HCT116 (cell line): ENCODE data around the gene SLC6A13. TPM values are rescaled to one million over a fixed set of nuclear protein-coding genes. Genes with fewer than 3 reads are reported as not detected.

Experiments
- ATAC-seq: fragments of 200-7000 bp; cut with Tn5 transposase; 2 replicates; pipeline ENCODE4 v1.9.1; 2020; ENCODE audit warnings: mild to moderate bottlenecking, moderate library complexity
- BruUV-seq: library from RNA; stranded (reverse); fragments of 400-500 nt; replicated peaks from 2 replicates; lab custom pipeline; 2021; lab: Mats Ljungman, UMichigan
- CTCF ChIA-PET: fragments of 300-600 bp; sonication (Branson Sonifier 250); formaldehyde crosslinking; loops from one replicate; lab custom pipeline; 2021; ENCODE audit warnings: antibody characterized with exemption; lab: Charles Lee
- POLR2A ChIA-PET: fragments of 300-600, 350-600 bp; sonication (Branson Sonifier 250); formaldehyde crosslinking; loops from one replicate; lab custom pipeline; 2021; ENCODE audit warnings: antibody characterized with exemption; lab: Charles Lee
- RAD21 ChIA-PET, 2 experiments: fragments of 300-600 bp; sonication (Branson Sonifier 250); formaldehyde crosslinking; loops; one replicate each; lab custom pipeline; 2023; ENCODE audit warnings: low total read pairs in 2 of 2; ENCODE audit not compliant: uncharacterized antibody in 2 of 2, unreplicated experiment in 2 of 2, low non-redundant PET in 1 of 2; lab: Charles Lee
- DNase-seq: peaks from one replicate; pipeline ENCODE4 v3.0.0-alpha.2; 2010; ENCODE audit warnings: low read depth, low spot score
- H2AFZ ChIP-seq: fragments of 200-600 bp; shearing (Covaris generic), sonication (generic); 2 replicates; pipeline ENCODE4 v1.6.1; 2017; ENCODE audit warnings: low read depth, mixed run types, mixed read lengths, antibody characterized with exemption, low read length; ENCODE audit not compliant: poor library complexity, severe bottlenecking
- H3K27ac ChIP-seq: 2 replicates; pipeline ENCODE4 v1.5.1; 2012; ENCODE audit warnings: low read depth, low read length
- H3K27me3 ChIP-seq: fragments of 200-600 bp; sonication (generic); 2 replicates; pipeline ENCODE4 v1.6.1; 2016; ENCODE audit warnings: mixed run types, low read length, mixed read lengths; ENCODE audit not compliant: insufficient read depth
- H3K36me3 ChIP-seq, 2 experiments: fragments of 200-500 bp in 1 of 2; fragments of 200-600 bp in 1 of 2; sonication (Bioruptor generic) in 1 of 2; sonication (generic) in 1 of 2; 2 replicates each; pipeline versions ENCODE4 v1.5.1 to v1.6.1; 2014 to 2016; ENCODE audit warnings: low read length in 2 of 2, inconsistent platforms in 1 of 2, mixed read lengths in 1 of 2, mixed run types in 1 of 2; ENCODE audit not compliant: insufficient read depth in 2 of 2, control insufficient read depth in 1 of 2
- H3K4me1 ChIP-seq, 2 experiments: fragments of 200-600 bp in 1 of 2; sonication (generic) in 1 of 2; 2 replicates each; pipeline versions ENCODE4 v1.5.1 to v1.6.1; 2012 to 2017; ENCODE audit warnings: low read length in 2 of 2, inconsistent platforms in 1 of 2, mild to moderate bottlenecking in 1 of 2, mixed read lengths in 1 of 2, mixed run types in 1 of 2, moderate library complexity in 1 of 2; ENCODE audit not compliant: insufficient read depth in 2 of 2, control insufficient read depth in 1 of 2
- H3K4me2 ChIP-seq: fragments of 200-600 bp; sonication (generic); 2 replicates; pipeline ENCODE4 v1.6.1; 2017; ENCODE audit warnings: mixed run types, low read length, mixed read lengths
- H3K4me3 ChIP-seq, 2 experiments: fragments of 200-600 bp in 1 of 2; sonication (generic) in 1 of 2; replicated peaks in 1 of 2; 2 replicates each; pipeline ENCODE4 v1.5.1; 2011 to 2016; ENCODE audit warnings: low read length in 2 of 2, control low read depth in 1 of 2, low read depth in 1 of 2, mild to moderate bottlenecking in 1 of 2, mixed read lengths in 1 of 2, mixed run types in 1 of 2
- H3K79me2 ChIP-seq: fragments of 200-600 bp; sonication (generic); 2 replicates; pipeline ENCODE4 v1.6.1; 2017; ENCODE audit warnings: mild to moderate bottlenecking, mixed run types, low read length, moderate library complexity, mixed read lengths; ENCODE audit not compliant: insufficient read depth
- H3K9ac ChIP-seq: fragments of 200-600 bp; sonication (generic); 2 replicates; pipeline ENCODE4 v1.6.1; 2016; ENCODE audit warnings: low read length, mixed read lengths
- H3K9me2 ChIP-seq: fragments of 200-600 bp; sonication (generic), shearing (Covaris generic); 2 replicates; pipeline ENCODE4 v1.6.1; 2017; ENCODE audit warnings: mixed run types, mild to moderate bottlenecking, moderate library complexity; ENCODE audit not compliant: insufficient read depth
- H3K9me3 ChIP-seq, 2 experiments: fragments of 200-500 bp in 1 of 2; fragments of 200-600 bp in 1 of 2; sonication (Bioruptor generic) in 1 of 2; sonication (generic) in 1 of 2; 2 replicates each; pipeline ENCODE4 v1.6.1; 2014 to 2017; ENCODE audit warnings: low read length in 2 of 2, mixed read lengths in 2 of 2, inconsistent platforms in 1 of 2, low read depth in 1 of 2, mild to moderate bottlenecking in 1 of 2, mixed run types in 1 of 2, moderate library complexity in 1 of 2; ENCODE audit not compliant: control insufficient read depth in 1 of 2, insufficient read depth in 1 of 2
- H4K20me1 ChIP-seq: fragments of 200-600 bp; sonication (generic), shearing (Covaris generic); 2 replicates; pipeline ENCODE4 v1.6.1; 2017; ENCODE audit warnings: mixed run types, mild to moderate bottlenecking, moderate library complexity; ENCODE audit not compliant: insufficient read depth
- CEBPB ChIP-seq: IDR thresholded peaks from 2 replicates; pipeline ENCODE4 v1.6.1; 2012; ENCODE audit warnings: low read depth
- EGR1 ChIP-seq: IDR thresholded peaks from 2 replicates; pipeline ENCODE4 v1.6.1; 2012; ENCODE audit warnings: low read depth
- EZH2 ChIP-seq: fragments of 200-600 bp; sonication (generic); IDR thresholded peaks from 2 replicates; pipeline ENCODE4 v1.6.1; 2017; ENCODE audit warnings: antibody characterized with exemption, mixed run types
- EZH2phosphoT487 ChIP-seq: fragments of 200-600 bp; IDR thresholded peaks from 2 replicates; pipeline ENCODE4 v1.6.1; 2018; ENCODE audit warnings: antibody characterized with exemption, borderline replicate concordance
- FOSL1 ChIP-seq: IDR thresholded peaks from 2 replicates; pipeline ENCODE4 v1.6.1; 2012; ENCODE audit warnings: low read depth
- JUND ChIP-seq: IDR thresholded peaks from 2 replicates; pipeline ENCODE4 v1.6.1; 2012
- RAD21 ChIP-seq: IDR thresholded peaks from 2 replicates; pipeline ENCODE4 v1.6.1; 2012; ENCODE audit warnings: low read depth, mild to moderate bottlenecking
- REST ChIP-seq: IDR thresholded peaks from 2 replicates; pipeline ENCODE4 v1.6.1; 2012; ENCODE audit warnings: low read depth
- SP1 ChIP-seq: IDR thresholded peaks from 2 replicates; pipeline ENCODE4 v1.6.1; 2012; ENCODE audit warnings: low read depth
- TCF7L2 ChIP-seq: IDR thresholded peaks from 2 replicates; pipeline ENCODE4 v1.7.0; 2011; ENCODE audit warnings: borderline replicate concordance, inconsistent platforms; ENCODE audit not compliant: insufficient read depth, insufficient read length; ENCODE audit errors: extremely low read depth
- YY1 ChIP-seq: IDR thresholded peaks from 2 replicates; pipeline ENCODE4 v1.6.1; 2011; ENCODE audit warnings: low read length, low read depth, moderate library complexity, mild to moderate bottlenecking; ENCODE audit not compliant: insufficient replicate concordance; ENCODE audit errors: extremely low read depth
- ZFX ChIP-seq: fragments of 450-650 bp; IDR thresholded peaks from 2 replicates; pipeline ENCODE4 v1.6.1; 2017
- ZNF274 ChIP-seq: fragments of 200-500 bp; sonication (Bioruptor generic); IDR thresholded peaks from 2 replicates; pipeline ENCODE4 v1.6.1; 2014; ENCODE audit warnings: mild to moderate bottlenecking, low read depth, low read length, inconsistent platforms
- intact Hi-C: fragments of 100-400 bp; cut with micrococcal nuclease; formaldehyde crosslinking; loops from 2 replicates; pipeline ENCODE4 v1.10.0; 2022
- total RNA-seq: library from RNA; stranded (reverse); gene quantifications from one replicate; pipeline ENCODE4 v1.2.1, GENCODE V29; 2021; ENCODE audit not compliant: unreplicated experiment
- TF ChIP-seq, protein P1 (sequence below): IDR thresholded peaks from 2 replicates; pipeline ENCODE4 v1.6.1; 2011; ENCODE audit warnings: mild to moderate bottlenecking, low read length, moderate library complexity; ENCODE audit not compliant: insufficient replicate concordance; ENCODE audit errors: extremely low read depth
- TF ChIP-seq, protein P2 (sequence below): IDR thresholded peaks from 2 replicates; pipeline ENCODE4 v1.6.1; 2012

Gene SLC6A13
- total RNA-seq, 1 experiment from 2014 or later = 0.39 TPM

DNA sequence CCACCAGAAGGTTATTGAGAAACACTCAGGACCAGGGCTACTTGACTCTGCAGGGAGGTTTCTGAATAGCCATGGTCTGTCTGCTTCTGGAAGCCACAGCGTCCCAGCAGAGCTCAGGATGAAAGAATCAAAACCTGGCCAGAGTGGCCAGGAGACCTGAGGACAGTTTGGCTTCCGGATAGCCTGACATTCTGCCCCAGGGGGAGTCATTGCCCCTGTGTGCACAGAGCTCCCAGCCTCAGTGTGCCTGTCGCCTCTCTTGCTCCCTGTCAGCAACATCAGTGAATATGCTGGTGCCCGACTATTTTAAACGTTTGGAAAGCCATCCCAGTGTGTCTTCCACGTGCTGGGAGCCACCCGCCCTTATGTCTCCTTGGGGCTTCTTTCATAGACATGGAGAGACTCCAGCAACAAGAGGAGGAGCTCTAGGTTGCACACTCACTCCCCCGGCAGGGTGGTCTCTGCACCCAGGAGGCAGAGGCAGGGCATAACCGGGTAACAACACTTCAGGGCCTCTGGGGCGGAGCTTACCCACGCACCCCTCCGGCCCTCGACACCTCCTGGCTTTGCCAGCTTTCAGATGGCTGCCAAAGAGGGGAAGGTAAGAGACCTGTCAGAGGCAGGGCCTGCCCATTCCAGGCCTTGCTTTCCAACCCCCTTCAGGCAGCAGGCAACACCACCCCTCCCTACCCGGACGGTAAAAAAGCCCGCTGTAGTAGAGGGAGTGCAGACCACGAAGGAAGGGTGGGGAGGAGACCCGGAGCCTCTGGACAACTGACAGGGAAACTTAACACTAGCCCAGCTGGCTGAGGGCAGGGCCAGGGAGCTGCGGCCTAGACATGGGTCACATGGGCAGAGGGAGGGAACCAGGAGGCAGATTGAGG, 29.7 kb downstream of the SLC6A13 start:
- TF ChIP-seq TCF7L2 (no peak), EGR1 (no peak), EZH2 (no peak), SP1 (no peak), REST (no peak), CEBPB (no peak), ZNF274 (no peak), ZFX (no peak), EZH2phosphoT487 (no peak), YY1 (no peak), RAD21 (no peak), JUND (no peak), FOSL1 (no peak)
- TF ChIP-seq, protein P1, sequence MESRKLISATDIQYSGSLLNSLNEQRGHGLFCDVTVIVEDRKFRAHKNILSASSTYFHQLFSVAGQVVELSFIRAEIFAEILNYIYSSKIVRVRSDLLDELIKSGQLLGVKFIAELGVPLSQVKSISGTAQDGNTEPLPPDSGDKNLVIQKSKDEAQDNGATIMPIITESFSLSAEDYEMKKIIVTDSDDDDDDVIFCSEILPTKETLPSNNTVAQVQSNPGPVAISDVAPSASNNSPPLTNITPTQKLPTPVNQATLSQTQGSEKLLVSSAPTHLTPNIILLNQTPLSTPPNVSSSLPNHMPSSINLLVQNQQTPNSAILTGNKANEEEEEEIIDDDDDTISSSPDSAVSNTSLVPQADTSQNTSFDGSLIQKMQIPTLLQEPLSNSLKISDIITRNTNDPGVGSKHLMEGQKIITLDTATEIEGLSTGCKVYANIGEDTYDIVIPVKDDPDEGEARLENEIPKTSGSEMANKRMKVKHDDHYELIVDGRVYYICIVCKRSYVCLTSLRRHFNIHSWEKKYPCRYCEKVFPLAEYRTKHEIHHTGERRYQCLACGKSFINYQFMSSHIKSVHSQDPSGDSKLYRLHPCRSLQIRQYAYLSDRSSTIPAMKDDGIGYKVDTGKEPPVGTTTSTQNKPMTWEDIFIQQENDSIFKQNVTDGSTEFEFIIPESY = no peak
- TF ChIP-seq, protein P2, sequence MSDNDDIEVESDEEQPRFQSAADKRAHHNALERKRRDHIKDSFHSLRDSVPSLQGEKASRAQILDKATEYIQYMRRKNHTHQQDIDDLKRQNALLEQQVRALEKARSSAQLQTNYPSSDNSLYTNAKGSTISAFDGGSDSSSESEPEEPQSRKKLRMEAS = no peak
- Histone ChIP-seq H4K20me1 (no peaks in the 10 kb centered on the region), H2AFZ (no peak overlapping the region), H3K27ac (no peak overlapping the region), H3K9ac (no peak overlapping the region), H3K9me3 (peaks cover 6 to 7% of the 10 kb centered on the region in 2 experiments; a peak in 2 of 4 replicates), H3K79me2 (no peaks in the 10 kb centered on the region), H3K27me3 (0 out of 2 replicates have a peak, but pooled peaks cover 5% of the 10 kb centered on the region), H3K4me2 (no peak overlapping the region), H3K9me2 (no peaks in the 10 kb centered on the region), H3K4me1 (no peaks in the 10 kb centered on the region), H3K4me3 (no peak overlapping the region), H3K36me3 (no peaks in the 10 kb centered on the region)
- DNase-seq (no peak), ATAC-seq (no peak)
- intact Hi-C loops = no loop called here
- POLR2A ChIA-PET = no interaction called here
- no TSS peak for BruUV-seq
- CTCF ChIA-PET = no interaction called here
- RAD21 ChIA-PET = no interaction called here
